Vagina (tissue), 2 donors: ENCODE results near the gene FRMD6.

Source experiments
- CTCF ChIP-seq, 3 experiments: fragments of 450-650 bp in 2 of 3; fragments of 200-600 bp in 1 of 3; sonication (generic) in 1 of 3; IDR thresholded peaks; one replicate each; pipeline ENCODE4 v1.5.1; 2017 to 2019; ENCODE audit warnings: antibody characterized with exemption in 3 of 3, mild to moderate bottlenecking in 2 of 3, moderate library complexity in 2 of 3
- POLR2A ChIP-seq, 2 donors: fragments of 450-650 bp; IDR thresholded peaks; one replicate each; pipeline ENCODE4 v1.6.1; 2017; ENCODE audit warnings: antibody characterized with exemption in 2 of 2, mild to moderate bottlenecking in 2 of 2, moderate library complexity in 2 of 2

DNA sequence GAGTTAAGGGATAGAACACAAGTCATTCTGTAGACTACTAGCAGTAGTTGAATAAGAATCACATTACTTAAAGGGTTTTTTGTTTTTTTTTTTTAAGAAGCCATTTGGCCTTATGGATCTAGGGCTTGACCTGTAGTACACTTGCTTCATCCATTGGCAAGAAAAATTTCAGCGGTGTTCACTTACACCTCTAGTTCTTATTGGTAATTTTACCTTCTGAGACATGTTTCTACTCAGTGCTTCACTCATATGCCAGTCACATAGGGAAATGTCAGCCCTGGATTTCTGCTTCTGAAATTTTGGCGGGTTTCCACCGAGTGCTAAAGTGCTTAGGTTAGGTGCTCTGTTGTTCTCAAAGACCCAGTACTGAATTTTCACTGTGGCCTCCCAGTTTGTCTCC, 72.9 kb downstream of the FRMD6 start:
- TF ChIP-seq CTCF (IDR thresholded peaks at IDR 0.05) (no peak), POLR2A (IDR thresholded peaks at IDR 0.05) (no peak)
